GM12878 (cell line): ENCODE measurements around the gene SV2A. TPM values are rescaled to one million over a fixed set of nuclear protein-coding genes. Genes with fewer than 3 reads are reported as not detected.

Source experiments
- CBX3 ChIP-seq: fragments of 200-600 bp; sonication (generic); IDR thresholded peaks from 2 replicates; pipeline ENCODE4 v1.6.1; 2016; ENCODE audit warnings: low read depth, borderline replicate concordance
- CBX5 ChIP-seq: sonication (generic); IDR thresholded peaks from 2 replicates; pipeline ENCODE4 v1.6.1; 2016; ENCODE audit warnings: low read depth, moderate library complexity, mild to moderate bottlenecking, inconsistent platforms
- ETV6 ChIP-seq, 2 experiments: fragments of 450-650 bp in 1 of 2; IDR thresholded peaks in 1 of 2; conservative IDR thresholded peaks in 1 of 2; 2 replicates each; pipeline ENCODE4 v1.6.1; 2014; ENCODE audit warnings: antibody characterized with exemption in 1 of 2, borderline replicate concordance in 1 of 2, low read depth in 1 of 2, mild to moderate bottlenecking in 1 of 2, moderate library complexity in 1 of 2
- JUND ChIP-seq: IDR thresholded peaks from 2 replicates; pipeline ENCODE4 v1.6.1; 2012; ENCODE audit warnings: low read depth, mild to moderate bottlenecking, low read length, improper control_type of control experiment, moderate library complexity
- MEF2B ChIP-seq: fragments of 450-650 bp; IDR thresholded peaks from 2 replicates; pipeline ENCODE4 v1.6.1; 2018; ENCODE audit warnings: mild to moderate bottlenecking, moderate library complexity; ENCODE audit not compliant: partially characterized antibody, poor library complexity, severe bottlenecking
- MTA2 ChIP-seq: fragments of 450-650 bp; IDR thresholded peaks from 2 replicates; pipeline ENCODE4 v1.6.1; 2016; ENCODE audit warnings: low read depth, mild to moderate bottlenecking, moderate library complexity
- MXI1 ChIP-seq: fragments of 150-350 bp; IDR thresholded peaks from 2 replicates; pipeline ENCODE4 v1.6.1; 2011; ENCODE audit warnings: low read depth, mild to moderate bottlenecking, inconsistent platforms, low read length, improper control_type of control experiment
- NFXL1 ChIP-seq: fragments of 450-650 bp; IDR thresholded peaks from 2 replicates; pipeline ENCODE4 v1.6.1; 2017; ENCODE audit warnings: antibody characterized with exemption, mild to moderate bottlenecking, borderline replicate concordance
- NR2C1 ChIP-seq: fragments of 450-650 bp; IDR thresholded peaks from 2 replicates; pipeline ENCODE4 v1.6.1; 2017; ENCODE audit warnings: antibody characterized with exemption, mild to moderate bottlenecking, moderate library complexity
- RAD21 ChIP-seq: IDR thresholded peaks from 2 replicates; pipeline ENCODE4 v1.6.1; 2011; ENCODE audit warnings: mild to moderate bottlenecking, low read depth, low read length, moderate library complexity; ENCODE audit not compliant: insufficient read depth
- RB1 ChIP-seq: fragments of 450-650 bp; formaldehyde crosslinking; IDR thresholded peaks from 2 replicates; pipeline ENCODE4 v1.6.1; 2017; ENCODE audit warnings: mild to moderate bottlenecking, borderline replicate concordance
- SMAD1 ChIP-seq: fragments of 450-650 bp; IDR thresholded peaks from 2 replicates; pipeline ENCODE4 v1.6.1; 2018; ENCODE audit warnings: mild to moderate bottlenecking, low read depth; ENCODE audit not compliant: partially characterized antibody
- SP1 ChIP-seq: IDR thresholded peaks from one replicate; pipeline ENCODE4 v1.6.1; 2011; ENCODE audit warnings: low read depth, low read length
- STAT1 ChIP-seq: fragments of 450-650 bp; conservative IDR thresholded peaks from 2 replicates; pipeline ENCODE4 v1.6.1; 2014; ENCODE audit warnings: antibody characterized with exemption, mild to moderate bottlenecking
- polyA plus RNA-seq, 11 experiments: library from polyadenylated mRNA; depleted of rRNA in 4 of 11; unstranded in 6 of 11; stranded (reverse) in 5 of 11; fragments of >200 nt; fragmentation: Nextera tagmentation in 4 of 11; fragmentation: Illumina TruSeq in 1 of 11; extraction: Ambion mirVana in 4 of 11; extraction: Trizol in 1 of 11; gene quantifications; 1 replicate in 1 of 11; 2 replicates in 10 of 11; pipeline versions ENCODE4 v1.2.1 to v1.2.3, GENCODE V29; 2011 to 2016; ENCODE audit warnings: inconsistent platforms in 2 of 11, missing spikeins in 2 of 11, low read depth in 1 of 11
- total RNA-seq, 4 experiments: library from RNA; depleted of rRNA in 3 of 4; stranded (reverse); fragments of >200 nt in 3 of 4; fragmentation: Illumina TruSeq in 1 of 4; extraction: Trizol in 1 of 4; gene quantifications; 2 replicates each; pipeline versions ENCODE4 v1.2.1 to v1.2.3, GENCODE V29; 2013 to 2021
- TF ChIP-seq, protein P1 (sequence below): fragments of 450-650 bp; formaldehyde crosslinking; IDR thresholded peaks from 2 replicates; pipeline ENCODE4 v1.4.0; 2020; ENCODE audit warnings: mild to moderate bottlenecking, moderate library complexity
- TF ChIP-seq, protein P2 (sequence below): fragments of 450-650 bp; IDR thresholded peaks from 2 replicates; pipeline ENCODE4 v1.6.1; 2016; ENCODE audit warnings: mild to moderate bottlenecking
- TF ChIP-seq, protein P3 (sequence below): fragments of 450-650 bp; IDR thresholded peaks from 2 replicates; pipeline ENCODE4 v1.6.1; 2016; ENCODE audit warnings: mild to moderate bottlenecking, moderate library complexity, borderline replicate concordance
- TF ChIP-seq, protein P4 (sequence below): IDR thresholded peaks from 2 replicates; pipeline ENCODE4 v1.6.1; 2011; ENCODE audit warnings: borderline replicate concordance, low read depth, mild to moderate bottlenecking, moderate library complexity, low read length; ENCODE audit not compliant: insufficient read depth, poor library complexity, severe bottlenecking

The SV2A gene
- total and polyA plus RNA-seq, 10 of the 15 experiments (the other 5 are each of a cell fraction or from before 2014, with no cell fraction given) = 0.39 to 11.6 (median 5.4) TPM

DNA sequence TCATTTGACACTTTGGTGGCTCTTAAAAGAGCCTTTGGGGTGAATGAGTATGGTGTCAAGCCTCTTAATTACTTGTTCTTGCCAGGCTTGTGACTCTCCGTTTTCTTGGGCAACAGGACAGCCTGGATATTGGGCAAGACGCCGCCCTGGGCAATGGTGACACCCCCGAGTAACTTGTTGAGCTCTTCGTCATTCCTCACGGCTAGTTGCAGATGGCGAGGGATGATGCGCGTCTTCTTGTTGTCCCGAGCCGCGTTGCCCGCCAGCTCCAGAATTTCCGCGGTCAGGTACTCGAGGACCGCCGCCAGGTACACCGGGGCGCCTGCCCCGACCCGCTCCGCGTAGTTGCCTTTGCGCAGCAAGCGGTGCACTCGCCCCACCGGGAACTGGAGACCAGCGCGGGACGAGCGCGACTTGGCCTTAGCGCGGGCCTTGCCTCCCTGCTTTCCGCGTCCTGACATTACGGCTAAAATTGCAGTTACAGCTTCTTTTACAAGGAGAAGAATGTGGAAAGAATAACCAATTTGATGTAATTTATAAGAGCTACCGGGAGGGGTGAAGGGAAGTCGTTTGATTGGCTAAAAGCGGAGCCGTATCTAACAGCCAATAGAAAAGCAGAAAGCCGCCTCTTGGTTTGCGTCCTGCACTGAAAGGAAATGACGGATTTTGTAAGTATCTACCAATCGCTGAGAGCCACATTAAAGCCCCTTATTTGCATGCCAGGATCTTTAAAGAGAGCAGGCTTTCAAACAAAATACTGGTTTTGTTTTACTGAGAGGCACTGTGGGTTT is 30.0 kb downstream of the SV2A start (continued):
- TF ChIP-seq, protein P1, sequence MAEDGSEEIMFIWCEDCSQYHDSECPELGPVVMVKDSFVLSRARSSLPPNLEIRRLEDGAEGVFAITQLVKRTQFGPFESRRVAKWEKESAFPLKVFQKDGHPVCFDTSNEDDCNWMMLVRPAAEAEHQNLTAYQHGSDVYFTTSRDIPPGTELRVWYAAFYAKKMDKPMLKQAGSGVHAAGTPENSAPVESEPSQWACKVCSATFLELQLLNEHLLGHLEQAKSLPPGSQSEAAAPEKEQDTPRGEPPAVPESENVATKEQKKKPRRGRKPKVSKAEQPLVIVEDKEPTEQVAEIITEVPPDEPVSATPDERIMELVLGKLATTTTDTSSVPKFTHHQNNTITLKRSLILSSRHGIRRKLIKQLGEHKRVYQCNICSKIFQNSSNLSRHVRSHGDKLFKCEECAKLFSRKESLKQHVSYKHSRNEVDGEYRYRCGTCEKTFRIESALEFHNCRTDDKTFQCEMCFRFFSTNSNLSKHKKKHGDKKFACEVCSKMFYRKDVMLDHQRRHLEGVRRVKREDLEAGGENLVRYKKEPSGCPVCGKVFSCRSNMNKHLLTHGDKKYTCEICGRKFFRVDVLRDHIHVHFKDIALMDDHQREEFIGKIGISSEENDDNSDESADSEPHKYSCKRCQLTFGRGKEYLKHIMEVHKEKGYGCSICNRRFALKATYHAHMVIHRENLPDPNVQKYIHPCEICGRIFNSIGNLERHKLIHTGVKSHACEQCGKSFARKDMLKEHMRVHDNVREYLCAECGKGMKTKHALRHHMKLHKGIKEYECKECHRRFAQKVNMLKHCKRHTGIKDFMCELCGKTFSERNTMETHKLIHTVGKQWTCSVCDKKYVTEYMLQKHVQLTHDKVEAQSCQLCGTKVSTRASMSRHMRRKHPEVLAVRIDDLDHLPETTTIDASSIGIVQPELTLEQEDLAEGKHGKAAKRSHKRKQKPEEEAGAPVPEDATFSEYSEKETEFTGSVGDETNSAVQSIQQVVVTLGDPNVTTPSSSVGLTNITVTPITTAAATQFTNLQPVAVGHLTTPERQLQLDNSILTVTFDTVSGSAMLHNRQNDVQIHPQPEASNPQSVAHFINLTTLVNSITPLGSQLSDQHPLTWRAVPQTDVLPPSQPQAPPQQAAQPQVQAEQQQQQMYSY (CRISPR knock-in tag) = peak; percentile 58
- TF ChIP-seq CBX5 = no peak
- 0 out of 2 replicates have a peak, but pooled peaks have one; percentile 46 for TF ChIP-seq STAT1
- TF ChIP-seq SP1 = peak; percentile 77
- TF ChIP-seq NR2C1 = no peak
- peak; percentile 28; the same call in 1 of the 2 replicates for TF ChIP-seq MTA2
- TF ChIP-seq CBX3 = no peak
- no peak for TF ChIP-seq RAD21
- TF ChIP-seq MXI1 = peak; percentile 36; the same call in 1 of the 2 replicates
- TF ChIP-seq NFXL1 = peak; percentile 91
- TF ChIP-seq, protein P2, sequence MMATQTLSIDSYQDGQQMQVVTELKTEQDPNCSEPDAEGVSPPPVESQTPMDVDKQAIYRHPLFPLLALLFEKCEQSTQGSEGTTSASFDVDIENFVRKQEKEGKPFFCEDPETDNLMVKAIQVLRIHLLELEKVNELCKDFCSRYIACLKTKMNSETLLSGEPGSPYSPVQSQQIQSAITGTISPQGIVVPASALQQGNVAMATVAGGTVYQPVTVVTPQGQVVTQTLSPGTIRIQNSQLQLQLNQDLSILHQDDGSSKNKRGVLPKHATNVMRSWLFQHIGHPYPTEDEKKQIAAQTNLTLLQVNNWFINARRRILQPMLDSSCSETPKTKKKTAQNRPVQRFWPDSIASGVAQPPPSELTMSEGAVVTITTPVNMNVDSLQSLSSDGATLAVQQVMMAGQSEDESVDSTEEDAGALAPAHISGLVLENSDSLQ = no peak
- TF ChIP-seq ETV6 (conservative IDR thresholded peaks at IDR 0.05 in 1 of 2, IDR thresholded peaks at IDR 0.05 in 1 of 2; ENCODE audit: borderline replicate concordance in 1 of 2, low read depth in 1 of 2) = 0 out of 4 replicates have a peak, but pooled peaks of 1 of the 2 experiments have one; percentile 3
- TF ChIP-seq, protein P3, sequence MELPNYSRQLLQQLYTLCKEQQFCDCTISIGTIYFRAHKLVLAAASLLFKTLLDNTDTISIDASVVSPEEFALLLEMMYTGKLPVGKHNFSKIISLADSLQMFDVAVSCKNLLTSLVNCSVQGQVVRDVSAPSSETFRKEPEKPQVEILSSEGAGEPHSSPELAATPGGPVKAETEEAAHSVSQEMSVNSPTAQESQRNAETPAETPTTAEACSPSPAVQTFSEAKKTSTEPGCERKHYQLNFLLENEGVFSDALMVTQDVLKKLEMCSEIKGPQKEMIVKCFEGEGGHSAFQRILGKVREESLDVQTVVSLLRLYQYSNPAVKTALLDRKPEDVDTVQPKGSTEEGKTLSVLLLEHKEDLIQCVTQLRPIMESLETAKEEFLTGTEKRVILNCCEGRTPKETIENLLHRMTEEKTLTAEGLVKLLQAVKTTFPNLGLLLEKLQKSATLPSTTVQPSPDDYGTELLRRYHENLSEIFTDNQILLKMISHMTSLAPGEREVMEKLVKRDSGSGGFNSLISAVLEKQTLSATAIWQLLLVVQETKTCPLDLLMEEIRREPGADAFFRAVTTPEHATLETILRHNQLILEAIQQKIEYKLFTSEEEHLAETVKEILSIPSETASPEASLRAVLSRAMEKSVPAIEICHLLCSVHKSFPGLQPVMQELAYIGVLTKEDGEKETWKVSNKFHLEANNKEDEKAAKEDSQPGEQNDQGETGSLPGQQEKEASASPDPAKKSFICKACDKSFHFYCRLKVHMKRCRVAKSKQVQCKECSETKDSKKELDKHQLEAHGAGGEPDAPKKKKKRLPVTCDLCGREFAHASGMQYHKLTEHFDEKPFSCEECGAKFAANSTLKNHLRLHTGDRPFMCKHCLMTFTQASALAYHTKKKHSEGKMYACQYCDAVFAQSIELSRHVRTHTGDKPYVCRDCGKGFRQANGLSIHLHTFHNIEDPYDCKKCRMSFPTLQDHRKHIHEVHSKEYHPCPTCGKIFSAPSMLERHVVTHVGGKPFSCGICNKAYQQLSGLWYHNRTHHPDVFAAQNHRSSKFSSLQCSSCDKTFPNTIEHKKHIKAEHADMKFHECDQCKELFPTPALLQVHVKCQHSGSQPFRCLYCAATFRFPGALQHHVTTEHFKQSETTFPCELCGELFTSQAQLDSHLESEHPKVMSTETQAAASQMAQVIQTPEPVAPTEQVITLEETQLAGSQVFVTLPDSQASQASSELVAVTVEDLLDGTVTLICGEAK = peak; percentile 68; the same call in 1 of the 2 replicates
- peak; percentile 91 for TF ChIP-seq SMAD1
- no peak for TF ChIP-seq MEF2B
- peak; percentile 43; the same call in 1 of the 2 replicates for TF ChIP-seq RB1
- TF ChIP-seq, protein P4, sequence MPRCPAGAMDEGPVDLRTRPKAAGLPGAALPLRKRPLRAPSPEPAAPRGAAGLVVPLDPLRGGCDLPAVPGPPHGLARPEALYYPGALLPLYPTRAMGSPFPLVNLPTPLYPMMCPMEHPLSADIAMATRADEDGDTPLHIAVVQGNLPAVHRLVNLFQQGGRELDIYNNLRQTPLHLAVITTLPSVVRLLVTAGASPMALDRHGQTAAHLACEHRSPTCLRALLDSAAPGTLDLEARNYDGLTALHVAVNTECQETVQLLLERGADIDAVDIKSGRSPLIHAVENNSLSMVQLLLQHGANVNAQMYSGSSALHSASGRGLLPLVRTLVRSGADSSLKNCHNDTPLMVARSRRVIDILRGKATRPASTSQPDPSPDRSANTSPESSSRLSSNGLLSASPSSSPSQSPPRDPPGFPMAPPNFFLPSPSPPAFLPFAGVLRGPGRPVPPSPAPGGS = no peak
- no peak for TF ChIP-seq JUND
